NCI-H82 (cell line): Measurements from ENCODE around the gene SLC8A1.

ENCODE experiments used
- DNase-seq: peaks from one replicate; lab custom pipeline; 2025; lab: John Stamatoyannopoulos, UW

Gene SLC8A1

GRCh38 chr2:40451918-40452605 is at the start of gene SLC8A1:
Gene SLC8A1, minus strand, starts transcription at chr2:40452090.
- DNase-seq, result peak; percentile 77

- DNase-seq, result no peak
Measured at GRCh38 chr2:40499437-40499836, 47.5 kb upstream of the SLC8A1 start.

GRCh38 chr2:40497251-40497859 is 45.5 kb upstream of the SLC8A1 start:
- DNase-seq, result peak; percentile 23

GRCh38 chr2:40489678-40489960 is 37.7 kb upstream of the SLC8A1 start:
- no peak for DNase-seq

- no peak for DNase-seq
Measured at GRCh38 chr2:40488927-40489677, 37.2 kb upstream of the SLC8A1 start.

- peak; percentile 68 for DNase-seq
Measured at GRCh38 chr2:40488101-40488601, 36.3 kb upstream of the SLC8A1 start.

- DNase-seq, result peak; percentile 15
Measured at GRCh38 chr2:40487602-40488001, 35.7 kb upstream of the SLC8A1 start.

- DNase-seq, result no peak
Measured at GRCh38 chr2:40485854-40486253, 34.0 kb upstream of the SLC8A1 start.

- no peak for DNase-seq
Measured at GRCh38 chr2:40485318-40485717, 33.4 kb upstream of the SLC8A1 start.

GRCh38 chr2:40483549-40484243 is 31.8 kb upstream of the SLC8A1 start:
- DNase-seq, result no peak

GRCh38 chr2:40480596-40480995 is 28.7 kb upstream of the SLC8A1 start:
- no peak for DNase-seq

GRCh38 chr2:40480073-40480472 is 28.2 kb upstream of the SLC8A1 start:
- peak; percentile 23 for DNase-seq

GRCh38 chr2:40477361-40477760 is 25.5 kb upstream of the SLC8A1 start:
- no peak for DNase-seq

GRCh38 chr2:40476436-40476835 is 24.5 kb upstream of the SLC8A1 start:
- DNase-seq, result no peak

- DNase-seq, result no peak
Measured at GRCh38 chr2:40474306-40474705, 22.4 kb upstream of the SLC8A1 start.

GRCh38 chr2:40471866-40472265 is 20.0 kb upstream of the SLC8A1 start:
- no peak for DNase-seq

- peak; percentile 61 for DNase-seq
Measured at GRCh38 chr2:40470822-40471813, 19.2 kb upstream of the SLC8A1 start.

- peak; percentile 96 for DNase-seq
Measured at GRCh38 chr2:40466935-40467572, 15.2 kb upstream of the SLC8A1 start.

- DNase-seq, result peak; percentile 22
Measured at GRCh38 chr2:40466332-40466906, 14.5 kb upstream of the SLC8A1 start.

- DNase-seq, result no peak
Measured at GRCh38 chr2:40463112-40463511, 11.2 kb upstream of the SLC8A1 start.
